PC-3 (cell line): Measurements from ENCODE around the gene NDUFV1.

Experiments used
- EZH2 ChIP-seq: fragments of 300-600 bp; sonication (generic); IDR thresholded peaks from one replicate; pipeline ENCODE4 v1.6.1; 2017; ENCODE audit warnings: antibody characterized with exemption, mild to moderate bottlenecking, low read length; ENCODE audit not compliant: unreplicated experiment
- EZH2phosphoT487 ChIP-seq: fragments of 300-600 bp; sonication (generic); IDR thresholded peaks from 2 replicates; pipeline ENCODE4 v1.6.1; 2018; ENCODE audit warnings: mild to moderate bottlenecking, antibody characterized with exemption, low read length, borderline replicate concordance
- TF ChIP-seq, protein P1 (sequence below): fragments of 300-600 bp; sonication (generic); conservative IDR thresholded peaks from 2 replicates; pipeline ENCODE4 v1.5.1; 2017; ENCODE audit warnings: antibody characterized with exemption, low read depth, mild to moderate bottlenecking, low read length

DNA sequence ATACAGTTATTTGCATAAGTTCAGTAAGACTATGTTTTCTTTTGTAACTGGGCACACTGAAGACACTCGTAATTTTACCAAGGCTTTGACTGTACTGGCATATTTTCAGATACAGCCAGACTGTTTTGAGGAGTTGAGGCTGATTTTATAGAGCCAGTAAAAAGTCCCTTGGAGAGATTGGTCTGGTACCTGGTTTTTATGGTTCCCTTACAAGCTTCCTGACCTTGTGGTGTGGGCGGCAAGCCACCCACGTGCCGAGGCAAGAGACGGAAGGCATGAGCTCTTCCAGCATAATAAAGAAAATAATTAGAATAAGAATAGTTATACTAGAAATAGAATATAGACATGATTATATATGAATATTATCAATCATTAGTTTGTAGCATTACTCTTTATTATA is 34.4 kb upstream of the NDUFV1 start:
- TF ChIP-seq, protein P1, sequence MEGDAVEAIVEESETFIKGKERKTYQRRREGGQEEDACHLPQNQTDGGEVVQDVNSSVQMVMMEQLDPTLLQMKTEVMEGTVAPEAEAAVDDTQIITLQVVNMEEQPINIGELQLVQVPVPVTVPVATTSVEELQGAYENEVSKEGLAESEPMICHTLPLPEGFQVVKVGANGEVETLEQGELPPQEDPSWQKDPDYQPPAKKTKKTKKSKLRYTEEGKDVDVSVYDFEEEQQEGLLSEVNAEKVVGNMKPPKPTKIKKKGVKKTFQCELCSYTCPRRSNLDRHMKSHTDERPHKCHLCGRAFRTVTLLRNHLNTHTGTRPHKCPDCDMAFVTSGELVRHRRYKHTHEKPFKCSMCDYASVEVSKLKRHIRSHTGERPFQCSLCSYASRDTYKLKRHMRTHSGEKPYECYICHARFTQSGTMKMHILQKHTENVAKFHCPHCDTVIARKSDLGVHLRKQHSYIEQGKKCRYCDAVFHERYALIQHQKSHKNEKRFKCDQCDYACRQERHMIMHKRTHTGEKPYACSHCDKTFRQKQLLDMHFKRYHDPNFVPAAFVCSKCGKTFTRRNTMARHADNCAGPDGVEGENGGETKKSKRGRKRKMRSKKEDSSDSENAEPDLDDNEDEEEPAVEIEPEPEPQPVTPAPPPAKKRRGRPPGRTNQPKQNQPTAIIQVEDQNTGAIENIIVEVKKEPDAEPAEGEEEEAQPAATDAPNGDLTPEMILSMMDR: no peak
- TF ChIP-seq EZH2phosphoT487 (no peak), EZH2 (no peak)
